ENCODE data around the gene TCAP.

DNA sequence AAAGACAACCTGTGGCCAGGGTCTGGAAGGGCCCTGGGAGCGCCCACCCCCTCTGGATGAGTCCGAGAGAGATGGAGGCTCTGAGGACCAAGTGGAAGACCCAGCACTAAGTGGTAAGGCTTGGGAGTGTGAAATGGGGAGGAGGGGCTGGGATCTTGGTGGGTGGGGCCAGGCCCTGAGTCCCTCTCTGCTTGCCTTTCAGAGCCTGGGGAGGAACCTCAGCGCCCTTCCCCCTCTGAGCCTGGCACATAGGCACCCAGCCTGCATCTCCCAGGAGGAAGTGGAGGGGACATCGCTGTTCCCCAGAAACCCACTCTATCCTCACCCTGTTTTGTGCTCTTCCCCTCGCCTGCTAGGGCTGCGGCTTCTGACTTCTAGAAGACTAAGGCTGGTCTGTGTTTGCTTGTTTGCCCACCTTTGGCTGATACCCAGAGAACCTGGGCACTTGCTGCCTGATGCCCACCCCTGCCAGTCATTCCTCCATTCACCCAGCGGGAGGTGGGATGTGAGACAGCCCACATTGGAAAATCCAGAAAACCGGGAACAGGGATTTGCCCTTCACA is 29.5 kb upstream of the TCAP start:
- TF ChIP-seq, protein P1, sequence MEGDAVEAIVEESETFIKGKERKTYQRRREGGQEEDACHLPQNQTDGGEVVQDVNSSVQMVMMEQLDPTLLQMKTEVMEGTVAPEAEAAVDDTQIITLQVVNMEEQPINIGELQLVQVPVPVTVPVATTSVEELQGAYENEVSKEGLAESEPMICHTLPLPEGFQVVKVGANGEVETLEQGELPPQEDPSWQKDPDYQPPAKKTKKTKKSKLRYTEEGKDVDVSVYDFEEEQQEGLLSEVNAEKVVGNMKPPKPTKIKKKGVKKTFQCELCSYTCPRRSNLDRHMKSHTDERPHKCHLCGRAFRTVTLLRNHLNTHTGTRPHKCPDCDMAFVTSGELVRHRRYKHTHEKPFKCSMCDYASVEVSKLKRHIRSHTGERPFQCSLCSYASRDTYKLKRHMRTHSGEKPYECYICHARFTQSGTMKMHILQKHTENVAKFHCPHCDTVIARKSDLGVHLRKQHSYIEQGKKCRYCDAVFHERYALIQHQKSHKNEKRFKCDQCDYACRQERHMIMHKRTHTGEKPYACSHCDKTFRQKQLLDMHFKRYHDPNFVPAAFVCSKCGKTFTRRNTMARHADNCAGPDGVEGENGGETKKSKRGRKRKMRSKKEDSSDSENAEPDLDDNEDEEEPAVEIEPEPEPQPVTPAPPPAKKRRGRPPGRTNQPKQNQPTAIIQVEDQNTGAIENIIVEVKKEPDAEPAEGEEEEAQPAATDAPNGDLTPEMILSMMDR (IDR thresholded peaks at IDR 0.05), result no peak
- TF ChIP-seq EP300 (IDR thresholded peaks at IDR 0.05), result no peak
- TF ChIP-seq POLR2A (IDR thresholded peaks at IDR 0.05), result no peak
- no peak for TF ChIP-seq POLR2AphosphoS5 (IDR thresholded peaks at IDR 0.05)

Data from gastroesophageal sphincter (tissue), 3 donors.